Activated CD4-positive, alpha-beta T cell treated with anti-CD3 and anti-CD28 coated beads for 4 hours (primary cell): ENCODE measurements around the gene ARFIP2.
"Not testable (repeated sequence)": the region's sequence is repeated elsewhere in the genome, so short reads cannot be mapped to it uniquely, and the experiment has no call there.

ENCODE experiments used
- DNase-seq, 2 donors: peaks; one replicate each; pipeline ENCODE4 v3.0.0-alpha.2; 2020

The ARFIP2 gene

GRCh38 chr11:6481012-6481923 is at the start of gene ARFIP2, which contains the start of gene TIMM10B:
ARFIP2 (minus strand) TSS chr11:6481331; CDS start chr11:6480421, 910 bp downstream.
TIMM10B (plus strand) TSS chr11:6481501; CDS start chr11:6481517, 16 bp downstream.
- DNase-seq, result peak; percentile 94

- no peak for DNase-seq
These were observed 49.7 kb upstream of the ARFIP2 start for GRCh38 chr11:6530848-6531247.

GRCh38 chr11:6529266-6529665 is 48.1 kb upstream of the ARFIP2 start:
- no peak for DNase-seq

GRCh38 chr11:6526411-6527135 is 45.4 kb upstream of the ARFIP2 start:
- DNase-seq, result no peak

- no peak for DNase-seq
These were observed 42.1 kb upstream of the ARFIP2 start for GRCh38 chr11:6523253-6523652.

- DNase-seq, result not testable (repeated sequence)
These were observed 40.8 kb upstream of the ARFIP2 start for GRCh38 chr11:6521946-6522345.

GRCh38 chr11:6520265-6520664 is 39.1 kb upstream of the ARFIP2 start:
- no peak for DNase-seq

GRCh38 chr11:6516865-6517264 is 35.7 kb upstream of the ARFIP2 start:
- DNase-seq, result no peak

- peak; percentile 10 to 22 for DNase-seq
These were observed 24.6 kb upstream of the ARFIP2 start for GRCh38 chr11:6505577-6506240.

GRCh38 chr11:6504166-6504565 is 23.0 kb upstream of the ARFIP2 start:
- no peak for DNase-seq

- DNase-seq, result no peak
These were observed 21.3 kb upstream of the ARFIP2 start for GRCh38 chr11:6502382-6502781.

- DNase-seq, result no peak
These were observed 17.4 kb upstream of the ARFIP2 start for GRCh38 chr11:6498544-6498943.

- no peak for DNase-seq
These were observed 17.0 kb upstream of the ARFIP2 start for GRCh38 chr11:6498121-6498520.

- DNase-seq, result no peak
These were observed 16.1 kb upstream of the ARFIP2 start, which contains the start of gene DNHD1 for GRCh38 chr11:6497069-6497839. DNHD1 (plus strand) TSS chr11:6497280; CDS start chr11:6498216, 936 bp downstream.

- DNase-seq, result no peak
These were observed 8.2 kb upstream of the ARFIP2 start for GRCh38 chr11:6489306-6489705.

- no peak for DNase-seq
These were observed 7.7 kb upstream of the ARFIP2 start for GRCh38 chr11:6488821-6489220.

GRCh38 chr11:6488342-6488741 is 7.2 kb upstream of the ARFIP2 start:
- no peak for DNase-seq

GRCh38 chr11:6486938-6487337 is 5.8 kb upstream of the ARFIP2 start:
- no peak for DNase-seq

- DNase-seq, result no peak
These were observed 5.1 kb upstream of the ARFIP2 start for GRCh38 chr11:6486256-6486655.

GRCh38 chr11:6485661-6486060 is 4.5 kb upstream of the ARFIP2 start:
- no peak for DNase-seq

GRCh38 chr11:6483015-6483414 is 1.9 kb upstream of the ARFIP2 start:
- no peak for DNase-seq

GRCh38 chr11:6482441-6482840 is 1.3 kb upstream of the ARFIP2 start:
- no peak for DNase-seq

- DNase-seq, result no peak
These were observed 769 bp upstream of the ARFIP2 start for GRCh38 chr11:6481924-6482275.
